Measurements from ENCODE around the gene CYSLTR2.

Gene CYSLTR2

GRCh38 chr13:48715977-48716376 lies 62.2 kb downstream of the CYSLTR2 start (continued):
- TF ChIP-seq ZNF518A (tag by site-specific recombination; conservative IDR thresholded peaks at IDR 0.05; ENCODE audit: low read depth) (peak; percentile 41; the same call in 1 of the 2 replicates), PATZ1 (tag by site-specific recombination; IDR thresholded peaks at IDR 0.05) (no peak), MZF1 (tag by site-specific recombination; IDR thresholded peaks at IDR 0.05; ENCODE audit: borderline replicate concordance) (no peak), WT1 (tag by site-specific recombination; IDR thresholded peaks at IDR 0.05) (no peak), SALL2 (tag by site-specific recombination; IDR thresholded peaks at IDR 0.05; ENCODE audit: borderline replicate concordance) (no peak), ZNF623 (tag by site-specific recombination; IDR thresholded peaks at IDR 0.05) (no peak), TRIM28 (IDR thresholded peaks at IDR 0.05; ENCODE audit: borderline replicate concordance, low read length) (0 out of 2 replicates have a peak, but pooled peaks have one; percentile 26), SETDB1 (IDR thresholded peaks at IDR 0.05; ENCODE audit: insufficient read length, low read length) (peak; percentile 99), SCRT1 (tag by site-specific recombination; IDR thresholded peaks at IDR 0.05; ENCODE audit: borderline replicate concordance) (no peak), ZNF548 (tag by site-specific recombination; IDR thresholded peaks at IDR 0.05) (no peak), ZNF184 (tag by site-specific recombination; IDR thresholded peaks at IDR 0.05) (no peak), OVOL3 (tag by site-specific recombination; IDR thresholded peaks at IDR 0.05) (no peak), INSM2 (tag by site-specific recombination; IDR thresholded peaks at IDR 0.05) (no peak), ZSCAN18 (tag by site-specific recombination; IDR thresholded peaks at IDR 0.05) (no peak), ZNF580 (tag by site-specific recombination; IDR thresholded peaks at IDR 0.05) (no peak), ZNF2 (tag by site-specific recombination; IDR thresholded peaks at IDR 0.05) (no peak)

GRCh38 chr13:48720621-48721020 lies 66.9 kb downstream of the CYSLTR2 start:
- Histone ChIP-seq H3K4me3 (ENCODE audit: low read depth, low read length) (no peak overlapping the region), H3K27ac (ENCODE audit: extremely low read depth, low read depth, low read length) (no peak overlapping the region), H3K36me3 (ENCODE audit: control insufficient read depth in 2 of 2, insufficient read depth in 1 of 2, low read length in 2 of 2) (no peaks in the 10 kb centered on the region), H3K9me3 (ENCODE audit: control insufficient read depth, insufficient read depth, low read depth, low read length) (no peaks in the 10 kb centered on the region), H3K4me1 (ENCODE audit: control insufficient read depth, insufficient read depth, low read length) (no peaks in the 10 kb centered on the region)
- ChIA-PET CTCF (interaction anchor here (0.6 to 2.9 kb wide), 2 partner anchors 11 to 109 kb away, joined by 4 to 13 read pairs; no protein-coding TSS in a partner anchor), POLR2A (no interaction called here)
- TF ChIP-seq KLF9 (tag by site-specific recombination; IDR thresholded peaks at IDR 0.05; ENCODE audit: low read depth) (no peak), ZNF366 (tag by site-specific recombination; conservative IDR thresholded peaks at IDR 0.05) (no peak), ZNF335 (tag by site-specific recombination; conservative IDR thresholded peaks at IDR 0.05) (no peak), ZNF133 (tag by site-specific recombination; IDR thresholded peaks at IDR 0.05) (no peak), ZEB2 (tag by site-specific recombination; IDR thresholded peaks at IDR 0.05) (no peak), INSM2 (tag by site-specific recombination; IDR thresholded peaks at IDR 0.05) (no peak), ZNF214 (tag by site-specific recombination; IDR thresholded peaks at IDR 0.05; ENCODE audit: borderline replicate concordance) (no peak), MYNN (tag by site-specific recombination; IDR thresholded peaks at IDR 0.05; ENCODE audit: borderline replicate concordance) (no peak), ZNF292 (tag by site-specific recombination; IDR thresholded peaks at IDR 0.05; ENCODE audit: borderline replicate concordance, low read depth) (no peak), ZNF544 (tag by site-specific recombination; IDR thresholded peaks at IDR 0.05) (no peak), ZNF223 (tag by site-specific recombination; IDR thresholded peaks at IDR 0.05) (no peak)

All from HEK293 (cell line).